HCT116 (cell line): ENCODE measurements around the gene TMEM143. TPM values are rescaled to one million over a fixed set of nuclear protein-coding genes. Genes with fewer than 3 reads are reported as not detected.
"Not testable (repeated sequence)": the region's sequence is repeated elsewhere in the genome, so short reads cannot be mapped to it uniquely, and the experiment has no call there.

ENCODE experiments used
- ATAC-seq: fragments of 200-7000 bp; cut with Tn5 transposase; 2 replicates; pipeline ENCODE4 v1.9.1; 2020; ENCODE audit warnings: mild to moderate bottlenecking, moderate library complexity
- BruUV-seq: library from RNA; stranded (reverse); fragments of 400-500 nt; replicated peaks from 2 replicates; lab custom pipeline; 2021; lab: Mats Ljungman, UMichigan
- CTCF ChIA-PET: fragments of 300-600 bp; sonication (Branson Sonifier 250); formaldehyde crosslinking; loops from one replicate; lab custom pipeline; 2021; ENCODE audit warnings: antibody characterized with exemption; lab: Charles Lee
- POLR2A ChIA-PET: fragments of 300-600, 350-600 bp; sonication (Branson Sonifier 250); formaldehyde crosslinking; loops from one replicate; lab custom pipeline; 2021; ENCODE audit warnings: antibody characterized with exemption; lab: Charles Lee
- RAD21 ChIA-PET, 2 experiments: fragments of 300-600 bp; sonication (Branson Sonifier 250); formaldehyde crosslinking; loops; one replicate each; lab custom pipeline; 2023; ENCODE audit warnings: low total read pairs in 2 of 2; ENCODE audit not compliant: uncharacterized antibody in 2 of 2, unreplicated experiment in 2 of 2, low non-redundant PET in 1 of 2; lab: Charles Lee
- DNase-seq: peaks from one replicate; pipeline ENCODE4 v3.0.0-alpha.2; 2010; ENCODE audit warnings: low read depth, low spot score
- H2AFZ ChIP-seq: fragments of 200-600 bp; shearing (Covaris generic), sonication (generic); 2 replicates; pipeline ENCODE4 v1.6.1; 2017; ENCODE audit warnings: low read depth, mixed run types, mixed read lengths, antibody characterized with exemption, low read length; ENCODE audit not compliant: poor library complexity, severe bottlenecking
- H3K27ac ChIP-seq: 2 replicates; pipeline ENCODE4 v1.5.1; 2012; ENCODE audit warnings: low read depth, low read length
- H3K27me3 ChIP-seq: fragments of 200-600 bp; sonication (generic); 2 replicates; pipeline ENCODE4 v1.6.1; 2016; ENCODE audit warnings: mixed run types, low read length, mixed read lengths; ENCODE audit not compliant: insufficient read depth
- H3K36me3 ChIP-seq, 2 experiments: fragments of 200-500 bp in 1 of 2; fragments of 200-600 bp in 1 of 2; sonication (Bioruptor generic) in 1 of 2; sonication (generic) in 1 of 2; 2 replicates each; pipeline versions ENCODE4 v1.5.1 to v1.6.1; 2014 to 2016; ENCODE audit warnings: low read length in 2 of 2, inconsistent platforms in 1 of 2, mixed read lengths in 1 of 2, mixed run types in 1 of 2; ENCODE audit not compliant: insufficient read depth in 2 of 2, control insufficient read depth in 1 of 2
- H3K4me1 ChIP-seq, 2 experiments: fragments of 200-600 bp in 1 of 2; sonication (generic) in 1 of 2; 2 replicates each; pipeline versions ENCODE4 v1.5.1 to v1.6.1; 2012 to 2017; ENCODE audit warnings: low read length in 2 of 2, inconsistent platforms in 1 of 2, mild to moderate bottlenecking in 1 of 2, mixed read lengths in 1 of 2, mixed run types in 1 of 2, moderate library complexity in 1 of 2; ENCODE audit not compliant: insufficient read depth in 2 of 2, control insufficient read depth in 1 of 2
- H3K4me2 ChIP-seq: fragments of 200-600 bp; sonication (generic); 2 replicates; pipeline ENCODE4 v1.6.1; 2017; ENCODE audit warnings: mixed run types, low read length, mixed read lengths
- H3K4me3 ChIP-seq, 2 experiments: fragments of 200-600 bp in 1 of 2; sonication (generic) in 1 of 2; replicated peaks in 1 of 2; 2 replicates each; pipeline ENCODE4 v1.5.1; 2011 to 2016; ENCODE audit warnings: low read length in 2 of 2, control low read depth in 1 of 2, low read depth in 1 of 2, mild to moderate bottlenecking in 1 of 2, mixed read lengths in 1 of 2, mixed run types in 1 of 2
- H3K79me2 ChIP-seq: fragments of 200-600 bp; sonication (generic); 2 replicates; pipeline ENCODE4 v1.6.1; 2017; ENCODE audit warnings: mild to moderate bottlenecking, mixed run types, low read length, moderate library complexity, mixed read lengths; ENCODE audit not compliant: insufficient read depth
- H3K9ac ChIP-seq: fragments of 200-600 bp; sonication (generic); 2 replicates; pipeline ENCODE4 v1.6.1; 2016; ENCODE audit warnings: low read length, mixed read lengths
- H3K9me2 ChIP-seq: fragments of 200-600 bp; sonication (generic), shearing (Covaris generic); 2 replicates; pipeline ENCODE4 v1.6.1; 2017; ENCODE audit warnings: mixed run types, mild to moderate bottlenecking, moderate library complexity; ENCODE audit not compliant: insufficient read depth
- H3K9me3 ChIP-seq, 2 experiments: fragments of 200-500 bp in 1 of 2; fragments of 200-600 bp in 1 of 2; sonication (Bioruptor generic) in 1 of 2; sonication (generic) in 1 of 2; 2 replicates each; pipeline ENCODE4 v1.6.1; 2014 to 2017; ENCODE audit warnings: low read length in 2 of 2, mixed read lengths in 2 of 2, inconsistent platforms in 1 of 2, low read depth in 1 of 2, mild to moderate bottlenecking in 1 of 2, mixed run types in 1 of 2, moderate library complexity in 1 of 2; ENCODE audit not compliant: control insufficient read depth in 1 of 2, insufficient read depth in 1 of 2
- H4K20me1 ChIP-seq: fragments of 200-600 bp; sonication (generic), shearing (Covaris generic); 2 replicates; pipeline ENCODE4 v1.6.1; 2017; ENCODE audit warnings: mixed run types, mild to moderate bottlenecking, moderate library complexity; ENCODE audit not compliant: insufficient read depth
- CEBPB ChIP-seq: IDR thresholded peaks from 2 replicates; pipeline ENCODE4 v1.6.1; 2012; ENCODE audit warnings: low read depth
- intact Hi-C: fragments of 100-400 bp; cut with micrococcal nuclease; formaldehyde crosslinking; loops from 2 replicates; pipeline ENCODE4 v1.10.0; 2022
- total RNA-seq: library from RNA; stranded (reverse); gene quantifications from one replicate; pipeline ENCODE4 v1.2.1, GENCODE V29; 2021; ENCODE audit not compliant: unreplicated experiment

TMEM143 gene
- total RNA-seq, 1 experiment from 2014 or later = 13.2 TPM

- TF ChIP-seq CEBPB = no peak
- TF ChIP-seq, all 23 proteins: peak for 0
Observed at GRCh38 chr19:48392860-48393558, 29.3 kb upstream of the TMEM143 start (continued).

- Histone ChIP-seq H3K4me3 (peak overlapping the region in 1 of 2 experiments; percentile 96; a peak in 2 of 4 replicates), H3K36me3 (peaks cover 15 to 23% of the 10 kb centered on the region in 2 experiments), H3K79me2 (peaks cover 42% of the 10 kb centered on the region), H3K4me1 (peaks cover 9 to 58% of the 10 kb centered on the region in 2 experiments), H3K4me2 (peak overlapping the region; percentile 90)
- H3K9me3 ChIP-seq, ATAC-seq, H4K20me1 ChIP-seq, DNase-seq, H3K27ac ChIP-seq, H3K27me3 ChIP-seq, H3K9me2 ChIP-seq, H2AFZ ChIP-seq, BruUV-seq, H3K9ac ChIP-seq: not testable (repeated sequence)
- CTCF ChIA-PET = interaction anchor here (0.6 to 2.3 kb wide), 21 partner anchors 8 to 748 kb away, joined by 3 to 20 read pairs (median 4); partner anchors contain the start of genes SYNGR4 and TMEM143
- intact Hi-C loops = loop anchor here (10.0 kb wide), 2 partner anchors 67 to 103 kb away; partner anchors contain the start of gene EMP3
- POLR2A ChIA-PET = interaction anchor here (0.6 to 1.2 kb wide), 8 partner anchors 9 to 227 kb away, joined by 3 to 6 read pairs (median 4); partner anchors contain the start of genes RPL18, SPHK2, SYNGR4 and TMEM143
- RAD21 ChIA-PET = interaction anchor here in 1 of 2 experiments (0.9 to 1.3 kb wide), 3 partner anchors 28 to 166 kb away, joined by 3 to 4 read pairs (median 4); partner anchors contain the start of genes SYNGR4 and TMEM143
Observed at GRCh38 chr19:48392006-48392344, 28.2 kb upstream of the TMEM143 start.
